Activated CD4-positive, alpha-beta memory T cell treated with anti-CD3 and anti-CD28 coated beads for 36 hours (primary cell): Measurements from ENCODE around the gene IL1RN. TPM values are rescaled to one million over a fixed set of nuclear protein-coding genes. Genes with fewer than 3 reads are reported as not detected.
A peak's percentile ranks its signal among the peaks of the same experiment; 100 is the strongest.
"Not testable (repeated sequence)": the region's sequence is repeated elsewhere in the genome, so short reads cannot be mapped to it uniquely, and the experiment has no call there.

Experiments
- CTCF ChIA-PET: fragments of 350-600 bp; sonication (Branson Sonifier 250); formaldehyde crosslinking; loops from one replicate; lab custom pipeline; 2021; ENCODE audit warnings: antibody characterized with exemption, inconsistent platforms; lab: Charles Lee
- POLR2A ChIA-PET: fragments of 350-600 bp; sonication (Branson Sonifier 250); formaldehyde crosslinking; loops from one replicate; lab custom pipeline; 2021; ENCODE audit warnings: antibody characterized with exemption; lab: Charles Lee
- DNase-seq: peaks from one replicate; pipeline ENCODE4 v3.0.0-alpha.2; 2020
- H3K27ac Mint-ChIP-seq: one replicate; pipeline ENCODE4 v1.8.0; 2021; ENCODE audit warnings: mixed read lengths
- H3K27me3 Mint-ChIP-seq: one replicate; pipeline ENCODE4 v1.8.0; 2021; ENCODE audit warnings: mixed read lengths
- H3K36me3 Mint-ChIP-seq: one replicate; pipeline ENCODE4 v1.8.0; 2021; ENCODE audit warnings: mixed read lengths
- H3K4me1 Mint-ChIP-seq: one replicate; pipeline ENCODE4 v1.8.0; 2021; ENCODE audit warnings: low read depth, mixed read lengths
- H3K4me3 Mint-ChIP-seq: one replicate; pipeline ENCODE4 v1.8.0; 2021; ENCODE audit warnings: mild to moderate bottlenecking, mixed read lengths
- H3K9me3 Mint-ChIP-seq: one replicate; pipeline ENCODE4 v1.8.0; 2021; ENCODE audit warnings: mixed read lengths
- intact Hi-C: fragments of 100-400 bp; cut with micrococcal nuclease; formaldehyde crosslinking; loops from one replicate; pipeline ENCODE4 v1.15.1; 2023
- total RNA-seq, 2 experiments: library from RNA; stranded (reverse); gene quantifications; one replicate each; pipeline ENCODE4 v1.2.3, GENCODE V29; 2021

Gene IL1RN
- total RNA-seq, 2 experiments from 2014 or later: 9.8 to 10.5 TPM

DNA sequence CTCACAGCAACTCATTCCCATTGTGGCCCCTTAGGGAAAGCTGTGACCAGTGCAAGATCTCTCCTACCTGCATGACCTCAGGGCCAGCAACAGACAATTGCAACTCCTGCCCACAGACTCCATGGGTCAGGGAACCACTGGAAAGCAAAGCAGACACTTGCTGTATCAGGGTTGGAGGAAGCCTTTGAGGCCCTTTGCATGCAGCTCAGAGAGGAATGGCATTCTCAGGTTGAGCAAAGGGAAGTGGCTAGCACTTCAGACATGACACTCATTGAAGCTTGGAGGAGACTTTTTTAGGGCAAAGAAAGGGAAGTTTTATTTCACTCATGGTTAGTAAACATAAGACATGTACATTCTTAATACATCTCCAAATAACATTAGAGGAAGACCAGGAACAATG, 37.5 kb upstream of the IL1RN start:
- H3K36me3 Mint-ChIP-seq: no peaks in the 10 kb centered on the region
- ChIA-PET CTCF (interaction anchor here (1.1 to 3.0 kb wide), 4 partner anchors 10 to 281 kb away, joined by 3 to 22 read pairs (median 5); no protein-coding TSS in a partner anchor), POLR2A (interaction anchor here (1.2 kb wide), 1 partner anchor 8 kb away, joined by 4 read pairs; no protein-coding TSS in a partner anchor)
- no peak overlapping the region for H3K27ac Mint-ChIP-seq
- H3K4me3 Mint-ChIP-seq: no peak overlapping the region
- intact Hi-C loops: no loop called here
- H3K9me3 Mint-ChIP-seq: peaks cover 3% of the 10 kb centered on the region
- no peaks in the 10 kb centered on the region for H3K4me1 Mint-ChIP-seq
- no peak for DNase-seq
- H3K27me3 Mint-ChIP-seq: peaks cover 7% of the 10 kb centered on the region

DNA sequence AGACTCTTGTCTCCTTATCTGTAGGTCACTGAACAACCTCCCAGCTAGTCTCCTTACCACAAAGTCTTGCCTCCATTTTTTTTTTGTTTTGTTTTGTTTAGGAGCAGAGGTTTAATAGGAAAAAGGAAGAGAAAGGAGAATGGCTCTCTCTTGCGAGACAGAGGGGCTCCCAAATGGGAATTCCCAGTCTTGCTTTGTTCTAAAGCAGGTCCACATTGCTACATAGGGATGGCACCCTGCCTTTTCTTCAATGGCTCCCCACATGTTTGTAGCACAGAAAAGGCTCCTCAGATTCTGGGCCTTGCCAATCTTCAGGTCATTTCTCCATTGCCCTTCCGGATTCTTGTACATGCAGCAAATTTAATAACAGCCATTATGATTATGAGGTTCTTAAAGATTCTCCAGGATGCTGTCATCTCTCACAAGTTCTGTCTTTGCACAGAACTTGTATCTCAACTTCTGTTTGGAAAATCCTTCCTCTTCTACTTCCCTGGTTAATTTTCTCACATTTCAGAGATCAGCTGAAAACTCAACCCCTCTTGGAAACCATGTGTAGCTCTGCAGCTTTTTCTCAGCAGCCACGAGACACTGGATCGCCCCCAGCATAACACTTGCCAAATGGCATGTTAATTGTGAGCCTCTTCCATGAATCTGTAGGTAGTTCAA, 36.0 kb upstream of the IL1RN start:
- H3K36me3 Mint-ChIP-seq: no peaks in the 10 kb centered on the region
- peaks cover 9% of the 10 kb centered on the region for H3K9me3 Mint-ChIP-seq
- intact Hi-C loops: no loop called here
- ChIA-PET CTCF (interaction anchor here (0.8 to 1.8 kb wide), 2 partner anchors 46 to 47 kb away, joined by 3 to 5 read pairs; no protein-coding TSS in a partner anchor), POLR2A (no interaction called here)
- no peak for DNase-seq
- H3K4me1 Mint-ChIP-seq: no peaks in the 10 kb centered on the region
- H3K27ac Mint-ChIP-seq: no peak overlapping the region
- H3K4me3 Mint-ChIP-seq: no peak overlapping the region
- H3K27me3 Mint-ChIP-seq: peaks cover 6% of the 10 kb centered on the region

DNA sequence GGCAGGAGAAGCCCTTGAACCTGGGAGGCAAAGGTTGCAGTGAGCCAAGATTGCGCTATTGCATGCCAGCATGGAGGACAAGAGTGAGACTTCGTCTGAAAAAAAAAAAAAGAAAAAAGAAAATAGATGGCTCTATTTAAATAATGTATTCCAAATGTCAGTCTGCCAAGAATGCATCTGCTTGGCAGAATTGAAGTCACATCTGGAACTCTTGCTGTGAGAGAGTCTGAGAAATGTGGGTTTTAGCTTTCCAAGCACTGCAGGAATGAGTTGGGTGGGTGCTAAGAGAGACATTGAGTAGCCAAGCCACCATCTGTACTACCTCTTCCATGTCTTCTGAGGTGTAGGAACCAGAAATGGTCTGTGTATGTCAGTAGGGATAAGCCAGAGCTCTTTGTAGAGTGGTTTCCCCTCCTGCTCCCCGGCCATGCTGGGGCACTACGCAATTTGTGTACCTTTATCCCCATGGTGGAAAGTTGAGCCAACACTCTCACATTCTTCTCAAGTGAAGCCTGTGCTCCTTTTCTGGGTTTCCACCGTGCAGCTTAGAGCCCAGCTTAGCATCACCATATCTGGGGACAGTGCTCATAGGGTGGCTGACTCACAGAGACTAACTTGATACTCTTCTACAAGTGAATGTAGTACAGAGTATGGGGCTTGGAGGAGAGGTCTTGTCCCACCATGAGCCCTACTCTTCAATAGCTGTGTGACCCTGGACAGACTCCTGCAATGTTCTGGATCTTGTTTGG, 34.4 kb upstream of the IL1RN start:
- H3K4me1 Mint-ChIP-seq: peaks cover 16% of the 10 kb centered on the region
- H3K27me3 Mint-ChIP-seq: peaks cover 3% of the 10 kb centered on the region
- DNase-seq: no peak
- H3K36me3 Mint-ChIP-seq: peaks cover 5% of the 10 kb centered on the region
- ChIA-PET POLR2A (no interaction called here), CTCF (interaction anchor here (1.0 to 1.9 kb wide), 2 partner anchors 13 to 44 kb away, joined by 3 to 8 read pairs; no protein-coding TSS in a partner anchor)
- peaks cover 14% of the 10 kb centered on the region for H3K9me3 Mint-ChIP-seq
- H3K4me3 Mint-ChIP-seq: no peak overlapping the region
- no peak overlapping the region for H3K27ac Mint-ChIP-seq
- intact Hi-C loops: no loop called here

DNA sequence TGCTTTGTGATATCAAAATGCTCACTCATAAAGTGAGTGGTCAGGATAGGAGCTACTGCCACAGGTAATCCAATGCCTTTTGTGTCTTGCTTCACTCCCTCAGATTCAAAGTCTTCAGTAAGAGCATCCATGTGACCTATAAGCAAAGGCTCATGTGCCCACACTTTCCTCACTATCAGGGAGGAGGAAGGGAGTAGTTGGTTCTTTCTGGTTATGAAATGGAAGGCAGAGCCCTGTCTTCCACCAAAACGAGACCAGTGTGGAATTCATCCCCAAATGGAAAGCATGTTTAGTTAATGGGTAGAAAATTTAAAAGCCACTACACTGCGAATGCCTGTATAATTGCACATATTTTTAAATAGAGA, 33.8 kb upstream of the IL1RN start:
- intact Hi-C loops: no loop called here
- Mint-ChIP-seq H3K36me3 (peaks cover 7% of the 10 kb centered on the region), H3K4me1 (peaks cover 22% of the 10 kb centered on the region), H3K4me3 (no peak overlapping the region), H3K27me3 (peaks cover 3% of the 10 kb centered on the region), H3K27ac (no peak overlapping the region), H3K9me3 (peaks cover 14% of the 10 kb centered on the region)
- no peak for DNase-seq
- ChIA-PET CTCF (interaction anchor here (1.9 kb wide), 1 partner anchor 14 kb away, joined by 8 read pairs; no protein-coding TSS in a partner anchor), POLR2A (no interaction called here)

DNA sequence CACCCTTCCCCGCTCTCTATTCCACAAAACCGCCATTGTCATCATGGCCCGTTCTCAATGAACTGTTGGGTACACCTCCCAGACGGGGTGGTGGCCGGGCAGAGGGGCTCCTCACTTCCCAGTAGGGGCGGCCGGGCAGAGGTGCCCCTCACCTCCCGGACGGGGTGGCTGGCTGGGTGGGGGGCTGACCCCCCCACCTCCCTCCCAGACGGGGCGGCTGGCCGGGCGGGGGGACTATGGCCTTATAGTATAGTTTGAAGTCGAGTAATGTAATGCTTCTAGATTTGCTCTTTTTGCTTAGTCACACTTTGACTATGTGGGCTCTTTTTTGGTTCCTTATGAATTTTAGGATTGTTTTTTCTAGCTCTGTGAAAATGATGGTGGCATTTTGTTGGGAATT, 31.1 kb upstream of the IL1RN start:
- DNase-seq, H3K36me3 Mint-ChIP-seq, H3K27me3 Mint-ChIP-seq, H3K4me3 Mint-ChIP-seq, intact Hi-C loops: not testable (repeated sequence)
- Mint-ChIP-seq H3K9me3 (peaks cover 14% of the 10 kb centered on the region), H3K27ac (peak overlapping the region; percentile 88), H3K4me1 (peaks cover 22% of the 10 kb centered on the region)
- ChIA-PET POLR2A (interaction anchor here (0.7 kb wide), 1 partner anchor 22 kb away, joined by 3 read pairs; no protein-coding TSS in a partner anchor), CTCF (interaction anchor here (2.4 kb wide), 2 partner anchors 16 to 41 kb away, joined by 11 to 15 read pairs; no protein-coding TSS in a partner anchor)

DNA sequence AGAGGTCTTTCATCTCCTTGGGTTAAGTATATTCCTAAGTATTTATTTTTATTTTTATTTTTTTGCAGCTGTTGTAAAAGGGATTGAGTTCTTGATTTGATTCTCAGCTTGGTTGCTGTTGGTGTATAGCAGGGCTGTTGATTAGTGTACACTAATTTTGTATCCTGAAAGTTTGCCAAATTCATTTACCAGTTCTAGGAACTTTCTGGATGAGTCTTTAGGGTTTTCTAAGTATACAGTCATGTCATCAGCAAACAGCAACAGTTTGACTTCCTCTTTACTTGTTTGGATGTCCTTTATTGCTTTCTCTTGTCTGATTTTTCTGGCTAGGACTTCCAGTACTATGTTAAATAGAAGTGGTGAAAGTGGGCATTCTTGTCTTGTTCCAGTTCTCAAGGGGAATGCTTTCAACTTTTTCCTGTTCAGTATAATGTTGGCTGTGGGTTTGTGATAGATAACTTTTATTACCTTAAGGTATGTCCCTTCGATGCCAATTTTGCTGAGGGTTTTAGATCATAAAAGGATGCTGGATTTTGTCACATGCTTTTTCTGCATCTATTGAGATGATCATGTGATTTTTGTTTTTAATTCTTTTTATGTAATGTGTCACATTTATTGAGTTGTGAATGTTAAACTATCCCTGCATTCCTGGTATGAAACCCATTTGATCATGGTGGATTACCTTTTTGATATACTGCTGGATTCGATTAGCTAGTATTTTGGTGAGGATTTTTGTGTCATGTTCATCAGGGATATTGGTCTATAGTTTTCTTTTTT, 30.4 kb upstream of the IL1RN start:
- DNase-seq, H3K27me3 Mint-ChIP-seq, H3K36me3 Mint-ChIP-seq, H3K4me3 Mint-ChIP-seq: not testable (repeated sequence)
- intact Hi-C loops: loop anchor here (1.0 kb wide), 1 partner anchor 8 kb away; no protein-coding TSS in a partner anchor
- Mint-ChIP-seq H3K9me3 (peaks cover 14% of the 10 kb centered on the region), H3K27ac (peak overlapping the region; percentile 88), H3K4me1 (peaks cover 22% of the 10 kb centered on the region)
- ChIA-PET CTCF (interaction anchor here (2.4 kb wide), 2 partner anchors 17 to 40 kb away, joined by 11 to 15 read pairs; no protein-coding TSS in a partner anchor), POLR2A (interaction anchor here (0.5 to 0.7 kb wide), 2 partner anchors 21 to 323 kb away, joined by 3 read pairs; no protein-coding TSS in a partner anchor)

DNA sequence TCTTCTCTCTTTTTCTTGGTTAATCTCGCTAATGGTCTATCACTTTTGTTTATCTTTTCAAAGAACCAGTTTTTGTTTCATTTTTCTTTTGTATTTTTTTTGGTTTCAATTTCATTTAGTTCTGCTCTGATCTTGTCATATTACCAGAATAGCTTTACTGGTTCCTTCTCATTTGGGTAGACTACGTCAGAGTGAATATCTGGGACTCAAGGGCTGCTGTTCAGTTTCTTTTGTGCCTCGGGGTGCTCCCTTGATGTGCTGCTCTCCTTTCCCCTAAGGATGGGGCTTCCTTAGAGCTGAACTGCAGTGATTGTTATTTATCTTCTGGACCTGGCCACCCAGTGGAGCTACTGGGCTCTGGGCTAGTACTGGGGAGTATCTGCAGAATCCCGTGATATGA, 29.4 kb upstream of the IL1RN start:
- Mint-ChIP-seq H3K36me3 (peaks cover 7% of the 10 kb centered on the region), H3K27ac (peak overlapping the region; percentile 88), H3K9me3 (peaks cover 24% of the 10 kb centered on the region), H3K4me3 (peak overlapping the region; percentile 70), H3K4me1 (peaks cover 32% of the 10 kb centered on the region), H3K27me3 (peaks cover 5% of the 10 kb centered on the region)
- DNase-seq: peak; percentile 58
- intact Hi-C loops: no loop called here
- ChIA-PET CTCF (interaction anchor here (1.1 to 2.4 kb wide), 5 partner anchors 13 to 101 kb away, joined by 5 to 15 read pairs (median 11); no protein-coding TSS in a partner anchor), POLR2A (interaction anchor here (0.5 to 1.3 kb wide), 4 partner anchors 8 to 322 kb away, joined by 3 to 6 read pairs (median 4); partner anchors contain the start of gene PSD4)

DNA sequence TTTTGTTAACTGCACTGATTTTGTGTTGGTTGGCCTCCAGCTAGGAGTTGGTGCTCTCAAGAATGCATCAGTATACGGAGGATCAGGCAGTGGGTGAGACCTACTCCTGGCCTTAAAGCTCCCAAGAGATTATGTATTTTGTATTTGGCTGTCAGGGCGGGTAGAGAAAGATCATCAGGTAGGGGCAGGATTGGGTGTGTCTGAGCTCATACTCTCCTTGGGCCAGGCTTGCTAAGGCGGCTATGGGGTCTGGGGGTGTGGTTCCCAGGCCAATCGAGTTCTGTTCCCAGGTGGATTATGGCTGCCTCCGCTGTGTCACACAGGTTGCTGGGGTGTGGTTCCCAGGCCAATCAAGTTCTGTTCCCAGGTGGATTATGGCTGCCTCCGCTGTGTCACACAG, 28.9 kb upstream of the IL1RN start:
- Mint-ChIP-seq H3K9me3 (peaks cover 24% of the 10 kb centered on the region), H3K27me3 (peaks cover 4% of the 10 kb centered on the region), H3K4me3 (peak overlapping the region; percentile 70), H3K27ac (peak overlapping the region; percentile 88), H3K4me1 (peaks cover 37% of the 10 kb centered on the region), H3K36me3 (peaks cover 7% of the 10 kb centered on the region)
- intact Hi-C loops: no loop called here
- ChIA-PET POLR2A (interaction anchor here (0.9 to 1.3 kb wide), 3 partner anchors 9 to 76 kb away, joined by 4 to 6 read pairs (median 4); partner anchors contain the start of gene PSD4), CTCF (interaction anchor here (1.1 to 2.4 kb wide), 4 partner anchors 13 to 100 kb away, joined by 5 to 15 read pairs (median 8); no protein-coding TSS in a partner anchor)
- DNase-seq: no peak

DNA sequence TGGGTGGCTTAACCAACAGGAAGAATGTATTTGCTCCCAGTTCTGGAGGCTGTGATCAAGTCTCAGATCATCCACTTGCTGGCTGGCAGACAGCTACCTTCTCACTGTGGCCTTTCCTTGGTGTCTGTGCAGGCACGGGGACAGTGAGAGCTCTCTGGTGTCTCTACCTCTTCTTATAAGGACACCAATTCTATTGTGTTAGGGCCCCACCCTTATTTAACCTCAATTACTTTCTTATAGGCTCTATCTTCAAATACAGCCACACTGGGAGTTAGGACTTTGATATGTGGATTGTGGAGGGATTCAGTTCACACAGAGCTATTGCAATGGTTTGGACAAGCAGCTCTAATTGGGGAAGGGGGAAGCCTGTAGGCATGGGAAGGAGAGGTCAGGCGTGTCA, 25.3 kb upstream of the IL1RN start:
- no peak for DNase-seq
- POLR2A ChIA-PET: no interaction called here
- H3K27ac Mint-ChIP-seq: peak overlapping the region; percentile 68
- peaks cover 52% of the 10 kb centered on the region for H3K4me1 Mint-ChIP-seq
- CTCF ChIA-PET: interaction anchor here (1.1 to 1.7 kb wide), 2 partner anchors 34 to 149 kb away, joined by 3 to 6 read pairs; no protein-coding TSS in a partner anchor
- peaks cover 3% of the 10 kb centered on the region for H3K27me3 Mint-ChIP-seq
- peaks cover 22% of the 10 kb centered on the region for H3K9me3 Mint-ChIP-seq
- intact Hi-C loops: no loop called here
- no peak overlapping the region for H3K4me3 Mint-ChIP-seq
- H3K36me3 Mint-ChIP-seq: peaks cover 12% of the 10 kb centered on the region

DNA sequence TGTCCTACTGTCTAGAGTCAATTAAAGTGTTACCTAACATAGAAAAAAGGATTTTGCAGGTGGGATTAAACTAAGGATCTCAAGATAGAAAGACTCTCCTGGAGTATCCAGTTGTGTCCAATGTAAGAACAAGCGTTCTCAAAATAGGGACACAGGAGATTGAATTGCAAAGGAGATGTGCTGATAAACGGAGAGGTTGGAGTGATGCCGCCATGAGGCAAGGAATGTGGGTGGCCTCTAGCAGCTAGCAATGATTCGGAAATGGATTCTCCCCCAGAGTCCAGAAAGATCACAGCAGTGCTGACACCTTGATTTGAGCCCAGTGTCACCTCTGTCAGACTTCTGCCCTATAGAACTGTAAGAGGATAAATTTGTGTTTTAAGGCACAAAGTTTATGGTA, 24.1 kb upstream of the IL1RN start:
- no peak overlapping the region for H3K4me3 Mint-ChIP-seq
- peaks cover 40% of the 10 kb centered on the region for H3K4me1 Mint-ChIP-seq
- H3K27me3 Mint-ChIP-seq: peaks cover 3% of the 10 kb centered on the region
- POLR2A ChIA-PET: interaction anchor here (2.5 kb wide), 1 partner anchor 71 kb away, joined by 15 read pairs; the partner anchor contains the start of gene PSD4
- H3K27ac Mint-ChIP-seq: peak overlapping the region; percentile 99
- peaks cover 5% of the 10 kb centered on the region for H3K36me3 Mint-ChIP-seq
- intact Hi-C loops: no loop called here
- no peak for DNase-seq
- CTCF ChIA-PET: interaction anchor here (1.1 to 2.9 kb wide), 3 partner anchors 21 to 35 kb away, joined by 5 to 12 read pairs (median 5); no protein-coding TSS in a partner anchor
- H3K9me3 Mint-ChIP-seq: peaks cover 14% of the 10 kb centered on the region
